Fibroblast of skin of scalp (primary cell): ENCODE measurements around the gene SPINDOC.

ENCODE experiments used
- DNase-seq: peaks from one replicate; pipeline ENCODE4 v3.0.0-alpha.2; 2013

SPINDOC gene

GRCh38 chr11:63834535-63835157 lies 21.4 kb downstream of the SPINDOC start:
- DNase-seq = no peak

GRCh38 chr11:63835158-63835545 lies 21.9 kb downstream of the SPINDOC start:
- DNase-seq = no peak

DNA sequence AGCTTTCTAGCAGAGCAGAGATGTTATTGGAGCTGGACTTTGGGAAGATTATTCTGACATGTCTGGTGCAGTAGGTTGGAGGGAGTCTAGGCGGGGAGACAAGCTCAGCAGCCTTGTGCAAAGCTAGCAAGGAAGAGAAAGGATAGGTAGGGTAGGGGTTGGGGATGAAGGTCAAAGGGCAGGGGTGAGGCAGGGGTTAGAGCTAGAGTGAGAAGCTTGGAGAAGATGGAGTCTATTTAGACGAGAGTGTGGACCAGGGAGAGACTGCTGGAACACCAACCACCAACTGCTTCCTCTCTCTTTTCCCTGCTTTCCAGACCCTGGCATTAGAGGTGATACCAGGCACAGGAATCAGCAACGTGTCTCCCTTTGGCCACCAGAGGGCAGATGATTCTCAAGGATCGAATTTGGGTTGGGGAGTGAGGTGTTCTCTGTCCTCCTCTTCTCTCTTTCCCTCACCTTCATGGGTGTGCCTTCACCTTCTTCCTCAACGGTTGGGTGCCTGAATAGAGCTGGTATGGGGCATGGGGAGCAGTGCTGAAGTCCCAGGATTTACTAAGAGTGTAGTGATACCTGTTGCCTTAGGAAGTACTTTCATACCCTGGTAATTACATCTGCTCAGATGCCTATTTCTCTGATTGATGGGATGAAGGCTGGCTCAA lies 23.9 kb downstream of the SPINDOC start:
- DNase-seq = peak; percentile 74

DNA sequence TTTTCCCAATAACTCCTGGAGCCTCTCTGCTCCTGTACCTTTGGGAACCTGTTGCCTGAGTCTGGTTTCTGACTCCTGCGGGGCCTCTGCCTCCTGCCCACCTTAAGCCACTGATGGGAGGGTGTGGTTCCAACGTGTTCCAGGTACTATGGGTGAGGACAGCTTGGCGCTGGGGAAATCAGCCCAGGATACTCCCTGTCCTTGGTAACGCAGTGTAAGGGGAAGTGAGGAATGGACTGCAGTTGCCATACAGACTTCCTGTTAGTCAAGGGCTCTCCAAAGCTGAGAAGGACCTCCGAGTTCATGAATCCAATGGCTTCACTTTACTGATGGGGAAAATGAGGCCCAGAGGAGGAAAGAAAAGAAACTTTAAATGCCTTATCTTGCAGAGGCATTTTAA lies 24.5 kb downstream of the SPINDOC start:
- DNase-seq = no peak

GRCh38 chr11:63838150-63838677 lies 25.0 kb downstream of the SPINDOC start:
- no peak for DNase-seq

DNA sequence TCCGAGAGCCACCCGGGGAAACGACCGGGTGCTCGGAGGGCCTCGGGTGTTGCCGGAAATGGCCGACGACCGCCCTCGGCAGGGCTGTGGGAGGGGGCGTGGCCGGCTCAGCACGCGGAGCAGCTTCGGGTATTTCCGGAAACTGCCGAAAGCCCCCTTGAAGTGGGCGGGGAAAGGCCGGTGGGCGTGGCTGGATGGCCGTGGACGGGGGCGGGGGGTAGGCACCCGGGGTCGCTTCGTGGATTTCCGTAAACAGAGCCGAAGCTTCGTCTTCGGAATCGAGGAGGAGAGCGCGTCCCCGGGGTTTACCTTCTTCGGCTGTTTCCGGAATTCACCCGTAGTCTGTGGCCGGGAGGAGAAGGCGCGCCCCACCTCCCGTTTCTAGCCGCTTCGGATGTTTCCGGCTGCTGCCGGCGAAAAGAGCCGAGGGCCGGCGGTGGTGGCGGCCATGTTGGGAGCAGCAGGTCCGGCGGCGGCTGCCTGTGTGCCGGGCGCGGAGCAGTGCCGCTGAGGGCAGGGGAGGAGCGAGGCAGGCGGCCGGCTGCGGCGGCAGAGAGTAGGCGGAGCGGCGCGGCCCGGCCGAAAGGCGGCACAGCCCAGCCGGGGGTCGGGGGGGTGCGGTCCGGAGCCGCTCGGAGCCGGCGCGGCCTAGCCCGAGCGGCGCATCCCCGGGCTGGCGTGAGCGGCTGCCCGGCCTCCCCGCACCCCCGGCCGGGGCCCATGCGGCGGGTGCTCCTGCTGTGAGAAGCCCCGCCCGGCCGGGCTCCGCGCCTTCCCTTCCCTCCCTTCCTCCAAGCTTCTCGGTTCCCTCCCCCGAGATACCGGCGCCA lies 25.6 kb downstream of the SPINDOC start, which contains the start of gene MARK2:
MARK2 (plus strand) TSS at position 433 of the 830 bp plus-strand sequence; CDS start at position 830, 397 bp downstream.
- peak; percentile 99 for DNase-seq

GRCh38 chr11:63839508-63840355 lies 26.5 kb downstream of the SPINDOC start:
- DNase-seq = peak; percentile 5

- no peak for DNase-seq
Observed at GRCh38 chr11:63840356-63841060, 27.3 kb downstream of the SPINDOC start.

- peak; percentile 66 for DNase-seq
Observed at GRCh38 chr11:63841554-63841953, 28.3 kb downstream of the SPINDOC start.

DNA sequence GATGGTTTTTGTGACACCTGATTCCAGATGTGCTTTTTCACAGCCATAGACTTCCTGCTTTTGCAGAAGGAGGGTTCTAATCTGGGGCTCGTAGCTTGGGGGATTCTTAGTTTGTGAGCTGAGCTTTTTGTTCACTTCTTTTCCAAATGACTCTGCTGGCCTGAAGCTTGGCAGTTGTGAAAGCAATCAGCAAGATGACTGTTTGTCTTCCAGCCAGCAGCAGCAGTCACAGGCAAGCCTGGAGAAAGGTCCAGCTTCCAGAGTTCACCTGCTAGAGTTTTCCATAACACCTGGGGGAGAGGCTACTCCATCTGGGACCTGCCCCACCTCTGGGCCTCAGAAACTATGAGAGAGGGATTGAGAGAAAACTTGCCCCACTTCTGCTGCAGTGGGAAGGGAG lies 29.8 kb downstream of the SPINDOC start:
- DNase-seq = no peak

DNA sequence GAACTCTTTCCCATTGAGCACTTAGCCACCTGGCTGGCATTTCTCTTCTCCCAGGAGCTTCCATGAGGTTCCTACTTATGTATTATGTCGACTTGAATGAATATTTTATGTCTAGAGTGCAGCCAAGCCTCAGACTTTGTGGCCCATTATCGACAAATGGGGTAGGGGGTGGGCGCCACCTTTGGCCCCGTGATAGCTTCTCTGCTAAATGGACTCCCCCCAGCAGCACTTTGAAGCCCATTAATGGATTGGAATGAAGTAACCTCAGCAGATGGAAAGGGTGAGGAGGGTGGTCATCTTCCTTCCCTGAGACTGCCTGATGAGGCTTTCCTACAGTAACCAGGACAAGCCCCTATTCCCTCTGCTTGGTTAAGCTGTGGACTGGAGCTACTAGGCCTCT lies 31.6 kb downstream of the SPINDOC start:
- DNase-seq = no peak

DNA sequence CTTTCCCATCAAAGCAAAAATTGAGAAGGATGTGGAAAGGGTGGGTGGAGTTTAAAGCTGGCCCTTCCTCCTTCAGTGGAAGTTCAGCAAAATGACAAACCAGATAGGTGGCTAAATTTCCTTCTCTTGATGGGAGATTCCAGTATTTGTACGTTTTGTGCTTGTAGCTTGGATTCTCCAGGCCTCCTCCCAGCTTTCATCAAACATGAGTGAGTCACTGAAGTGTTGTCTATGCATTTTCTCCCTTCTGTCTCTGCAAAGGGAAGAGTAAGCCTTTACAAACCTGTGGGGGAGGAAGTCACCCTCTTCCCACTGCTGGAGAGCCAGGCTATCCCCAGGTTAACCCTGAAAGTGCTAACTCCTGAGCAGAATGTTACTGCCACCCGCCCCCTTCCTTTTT lies 32.0 kb downstream of the SPINDOC start:
- DNase-seq = peak; percentile 58

- no peak for DNase-seq
Observed at GRCh38 chr11:63845911-63846310, 32.7 kb downstream of the SPINDOC start.

- DNase-seq = no peak
Observed at GRCh38 chr11:63846897-63847296, 33.6 kb downstream of the SPINDOC start.

DNA sequence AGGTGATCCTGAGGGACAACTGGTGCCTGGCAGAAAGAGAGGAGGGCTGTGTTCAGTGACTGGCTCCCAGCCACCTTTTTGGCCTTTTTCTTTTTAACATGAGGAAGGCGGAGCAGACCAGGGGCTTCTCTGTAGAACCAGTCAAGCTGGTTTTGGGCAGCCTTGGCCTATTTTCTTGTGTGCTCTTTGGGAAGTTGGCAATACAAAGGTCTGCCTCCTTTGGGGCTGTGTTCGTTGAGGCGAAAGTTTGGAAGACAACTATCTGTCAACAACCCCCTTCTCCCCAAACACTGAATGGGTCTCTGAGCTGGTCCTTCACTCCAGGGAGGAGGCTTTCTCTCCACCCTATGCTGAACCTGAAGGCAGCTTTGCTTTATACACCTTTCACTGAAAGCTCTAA lies 34.1 kb downstream of the SPINDOC start:
- no peak for DNase-seq

DNA sequence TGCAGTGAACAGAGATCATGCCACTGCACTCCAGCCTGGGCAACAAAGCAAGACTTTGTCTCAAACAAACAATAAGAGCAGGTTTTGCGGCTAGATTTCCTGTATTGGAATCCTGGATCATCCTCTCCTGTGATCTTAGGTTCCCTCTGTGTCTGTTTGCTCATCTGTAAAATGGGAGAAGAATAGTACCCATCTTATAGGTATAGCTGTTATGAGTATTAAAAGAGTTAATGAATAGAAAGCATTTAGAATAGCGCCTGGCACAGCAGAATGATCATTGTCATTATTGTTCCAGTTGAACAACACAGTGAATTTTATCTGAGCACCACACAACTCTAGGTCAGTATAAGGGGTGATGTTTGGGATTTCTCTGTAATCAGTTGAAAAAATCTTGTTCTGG lies 36.4 kb downstream of the SPINDOC start:
- no peak for DNase-seq

DNA sequence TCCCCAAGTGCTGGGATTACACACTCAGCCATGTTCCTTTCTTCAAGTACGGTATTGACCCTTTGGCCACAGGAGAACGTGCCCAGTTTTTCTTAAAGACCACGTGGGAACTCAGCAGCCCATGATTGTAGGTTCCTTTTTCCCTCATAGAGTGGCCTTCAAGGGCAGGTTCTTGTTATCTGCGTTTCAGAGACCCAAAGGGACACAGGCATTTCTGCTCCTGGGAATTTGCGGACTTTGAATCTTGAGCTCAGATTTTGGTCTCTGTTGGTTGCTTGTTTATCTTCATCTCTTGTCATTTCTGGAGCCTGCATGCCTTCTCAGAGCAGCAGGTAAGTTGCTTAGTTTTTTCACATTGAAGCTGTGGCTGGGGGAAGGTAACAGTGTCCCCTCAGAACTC lies 37.7 kb downstream of the SPINDOC start:
- DNase-seq = no peak

DNA sequence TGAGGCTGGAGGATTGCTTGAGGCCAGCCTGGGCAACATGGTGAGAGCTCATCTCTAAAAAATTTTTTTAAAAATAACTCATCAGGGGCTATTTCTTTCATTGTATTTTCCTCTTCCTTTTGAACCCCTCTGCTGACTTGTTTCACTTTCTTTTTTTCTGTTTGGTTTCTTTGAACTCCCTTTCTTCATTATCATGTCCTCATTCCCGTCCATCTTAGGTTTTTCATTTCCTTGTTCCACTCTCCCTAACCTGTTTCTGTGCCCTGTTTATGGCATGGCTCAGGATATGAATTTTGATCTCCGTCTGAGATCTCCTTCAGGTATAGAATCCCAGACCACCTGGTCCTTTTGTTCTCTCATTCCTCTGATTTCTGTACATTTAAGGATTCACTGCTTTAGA lies 38.1 kb downstream of the SPINDOC start:
- no peak for DNase-seq

- DNase-seq = no peak
Observed at GRCh38 chr11:63853476-63853875, 40.2 kb downstream of the SPINDOC start.

GRCh38 chr11:63854696-63855095 lies 41.4 kb downstream of the SPINDOC start:
- DNase-seq = no peak

GRCh38 chr11:63855975-63856374 lies 42.7 kb downstream of the SPINDOC start:
- no peak for DNase-seq
